ENCODE results near the gene ARAP1. TPM values are rescaled to one million over a fixed set of nuclear protein-coding genes. Genes with fewer than 3 reads are reported as not detected.

ARAP1 gene
- polyA plus RNA-seq, 1 donor (not counting 4 experiments of a cell fraction or from before 2014, with no cell fraction given), result 32.8 TPM

GRCh38 chr11:72784662-72785061 is 32.5 kb upstream of the ARAP1 start:
- Histone ChIP-seq H4K20me1 (ENCODE audit: control insufficient read depth, extremely low read depth, insufficient read depth, low read length) (no peaks in the 10 kb centered on the region), H3K27me3 (ENCODE audit: control insufficient read depth, extremely low read depth, insufficient read depth, low read length) (no peaks in the 10 kb centered on the region), H3K27ac (ENCODE audit: control insufficient read depth, insufficient read depth, low read length) (no peak overlapping the region), H3K9me1 (ENCODE audit: control insufficient read depth, extremely low read depth, insufficient read depth, low read length) (no peaks in the 10 kb centered on the region), H3K4me3 (ENCODE audit: control insufficient read depth in 2 of 3, extremely low read depth in 1 of 3, insufficient read depth in 2 of 3, low read depth in 1 of 3, low read length in 3 of 3) (no peak overlapping the region), H3K9me3 (ENCODE audit: control insufficient read depth, low read depth, low read length) (no peaks in the 10 kb centered on the region), H3K9ac (ENCODE audit: control insufficient read depth, extremely low read depth, insufficient read depth, low read length) (no peak overlapping the region), H3K4me2 (ENCODE audit: control insufficient read depth, extremely low read depth, insufficient read depth, low read depth, low read length) (no peak overlapping the region), H3K36me3 (ENCODE audit: control insufficient read depth in 2 of 2, extremely low read depth in 1 of 2, insufficient read depth in 2 of 2, low read length in 2 of 2) (no peaks in the 10 kb centered on the region), H3K79me2 (ENCODE audit: control insufficient read depth, insufficient read depth, low read length) (no peaks in the 10 kb centered on the region), H3K4me1 (ENCODE audit: control insufficient read depth, extremely low read depth, insufficient read depth, low read length) (peaks cover 24% of the 10 kb centered on the region), H2AFZ (ENCODE audit: control insufficient read depth, low read length) (no peak overlapping the region)
- dilution Hi-C loops (cut with MboI; ENCODE audit: extremely low pct_ligation_motif_present, low sequenced_read_pairs), result no loop called here
- no peak for TF ChIP-seq CTCF (optimal IDR thresholded peaks at IDR 0.05 in 1 of 3, IDR thresholded peaks at IDR 0.05 in 1 of 3, conservative IDR thresholded peaks at IDR 0.05 in 1 of 3; ENCODE audit: extremely low read depth in 1 of 3, insufficient read depth in 2 of 3, low read length in 3 of 3)
- TF ChIP-seq EZH2 (IDR thresholded peaks at IDR 0.05; ENCODE audit: low read length), result no peak
- no peak for DNase-seq (ENCODE audit: low read depth, low spot score)
- no peak for FAIRE-seq

- H3K4me2 ChIP-seq (ENCODE audit: control insufficient read depth, extremely low read depth, insufficient read depth, low read depth, low read length), result no peak overlapping the region
- no peak overlapping the region for H3K27ac ChIP-seq (ENCODE audit: control insufficient read depth, insufficient read depth, low read length)
- TF ChIP-seq CTCF (optimal IDR thresholded peaks at IDR 0.05 in 1 of 3, IDR thresholded peaks at IDR 0.05 in 1 of 3, conservative IDR thresholded peaks at IDR 0.05 in 1 of 3; ENCODE audit: extremely low read depth in 1 of 3, insufficient read depth in 2 of 3, low read length in 3 of 3) (no peak), EZH2 (IDR thresholded peaks at IDR 0.05; ENCODE audit: low read length) (no peak)
- H3K36me3 ChIP-seq (ENCODE audit: control insufficient read depth in 2 of 2, extremely low read depth in 1 of 2, insufficient read depth in 2 of 2, low read length in 2 of 2), result no peaks in the 10 kb centered on the region
- no peaks in the 10 kb centered on the region for H4K20me1 ChIP-seq (ENCODE audit: control insufficient read depth, extremely low read depth, insufficient read depth, low read length)
- no peaks in the 10 kb centered on the region for H3K9me3 ChIP-seq (ENCODE audit: control insufficient read depth, low read depth, low read length)
- no peaks in the 10 kb centered on the region for H3K9me1 ChIP-seq (ENCODE audit: control insufficient read depth, extremely low read depth, insufficient read depth, low read length)
- dilution Hi-C loops (cut with MboI; ENCODE audit: extremely low pct_ligation_motif_present, low sequenced_read_pairs), result no loop called here
- DNase-seq (ENCODE audit: low read depth, low spot score) (no peak), FAIRE-seq (no peak)
- no peaks in the 10 kb centered on the region for H3K79me2 ChIP-seq (ENCODE audit: control insufficient read depth, insufficient read depth, low read length)
- H3K4me1 ChIP-seq (ENCODE audit: control insufficient read depth, extremely low read depth, insufficient read depth, low read length), result peaks cover 19% of the 10 kb centered on the region
- H3K9ac ChIP-seq (ENCODE audit: control insufficient read depth, extremely low read depth, insufficient read depth, low read length), result no peak overlapping the region
- no peak overlapping the region for H2AFZ ChIP-seq (ENCODE audit: control insufficient read depth, low read length)
- H3K4me3 ChIP-seq (ENCODE audit: control insufficient read depth in 2 of 3, extremely low read depth in 1 of 3, insufficient read depth in 2 of 3, low read depth in 1 of 3, low read length in 3 of 3), result no peak overlapping the region
- no peaks in the 10 kb centered on the region for H3K27me3 ChIP-seq (ENCODE audit: control insufficient read depth, extremely low read depth, insufficient read depth, low read length)
These were observed 31.1 kb upstream of the ARAP1 start for GRCh38 chr11:72783144-72783905.
